ENCODE results near the gene GPBAR1. TPM values are rescaled to one million over a fixed set of nuclear protein-coding genes. Genes with fewer than 3 reads are reported as not detected.
"Not testable (repeated sequence)": the region's sequence is repeated elsewhere in the genome, so short reads cannot be mapped to it uniquely, and the experiment has no call there.

The GPBAR1 gene
- total RNA-seq, 1 donor from 2014 or later, result 0.41 TPM

- peaks cover 30% of the 10 kb centered on the region for H3K4me1 Mint-ChIP-seq (ENCODE audit: low read depth)
- H3K27ac Mint-ChIP-seq, result no peak overlapping the region
- no peaks in the 10 kb centered on the region for H3K27me3 Mint-ChIP-seq (ENCODE audit: low read depth)
- DNase-seq (ENCODE audit: low spot score), result no peak
- H3K4me3 Mint-ChIP-seq (ENCODE audit: low read depth), result no peak overlapping the region
- intact Hi-C loops (cut with micrococcal nuclease), result no loop called here
- H3K36me3 Mint-ChIP-seq (ENCODE audit: low read depth), result peaks cover 4% of the 10 kb centered on the region
- no peaks in the 10 kb centered on the region for H3K9me3 Mint-ChIP-seq
Measured at GRCh38 chr2:218295029-218295428, 34.2 kb downstream of the GPBAR1 start.

- DNase-seq (ENCODE audit: low spot score), result no peak
- intact Hi-C loops (cut with micrococcal nuclease), result no loop called here
- Mint-ChIP-seq H3K27me3 (ENCODE audit: low read depth) (no peaks in the 10 kb centered on the region), H3K36me3 (ENCODE audit: low read depth) (no peaks in the 10 kb centered on the region), H3K4me3 (ENCODE audit: low read depth) (no peak overlapping the region), H3K4me1 (ENCODE audit: low read depth) (peaks cover 20% of the 10 kb centered on the region), H3K27ac (no peak overlapping the region), H3K9me3 (no peaks in the 10 kb centered on the region)
Measured at GRCh38 chr2:218296200-218296599, 35.4 kb downstream of the GPBAR1 start.

- Mint-ChIP-seq H3K27ac (no peak overlapping the region), H3K4me3 (ENCODE audit: low read depth) (no peak overlapping the region), H3K4me1 (ENCODE audit: low read depth) (peaks cover 21% of the 10 kb centered on the region), H3K27me3 (ENCODE audit: low read depth) (no peaks in the 10 kb centered on the region), H3K36me3 (ENCODE audit: low read depth) (no peaks in the 10 kb centered on the region), H3K9me3 (no peaks in the 10 kb centered on the region)
- intact Hi-C loops (cut with micrococcal nuclease), result no loop called here
- no peak for DNase-seq (ENCODE audit: low spot score)
Measured at GRCh38 chr2:218296847-218297246, 36.0 kb downstream of the GPBAR1 start.

GRCh38 chr2:218298314-218298875 is 37.6 kb downstream of the GPBAR1 start:
- Mint-ChIP-seq H3K27me3 (ENCODE audit: low read depth) (no peaks in the 10 kb centered on the region), H3K36me3 (ENCODE audit: low read depth) (no peaks in the 10 kb centered on the region), H3K9me3 (no peaks in the 10 kb centered on the region), H3K4me1 (ENCODE audit: low read depth) (peaks cover 15% of the 10 kb centered on the region), H3K4me3 (ENCODE audit: low read depth) (no peak overlapping the region), H3K27ac (no peak overlapping the region)
- intact Hi-C loops (cut with micrococcal nuclease), result no loop called here
- DNase-seq (ENCODE audit: low spot score), result no peak

GRCh38 chr2:218300141-218300540 is 39.3 kb downstream of the GPBAR1 start:
- Mint-ChIP-seq H3K4me3 (ENCODE audit: low read depth) (no peak overlapping the region), H3K36me3 (ENCODE audit: low read depth) (no peaks in the 10 kb centered on the region), H3K27ac (no peak overlapping the region), H3K27me3 (ENCODE audit: low read depth) (no peaks in the 10 kb centered on the region), H3K9me3 (no peaks in the 10 kb centered on the region), H3K4me1 (ENCODE audit: low read depth) (peaks cover 8% of the 10 kb centered on the region)
- DNase-seq (ENCODE audit: low spot score), result no peak
- intact Hi-C loops (cut with micrococcal nuclease), result no loop called here

GRCh38 chr2:218301176-218301819 is 40.5 kb downstream of the GPBAR1 start:
- H3K36me3 Mint-ChIP-seq (ENCODE audit: low read depth), result no peaks in the 10 kb centered on the region
- peaks cover 5% of the 10 kb centered on the region for H3K4me1 Mint-ChIP-seq (ENCODE audit: low read depth)
- H3K27ac Mint-ChIP-seq, result peak overlapping the region; percentile 33
- H3K27me3 Mint-ChIP-seq (ENCODE audit: low read depth), result no peaks in the 10 kb centered on the region
- H3K9me3 Mint-ChIP-seq, result no peaks in the 10 kb centered on the region
- peak; percentile 80 for DNase-seq (ENCODE audit: low spot score)
- H3K4me3 Mint-ChIP-seq (ENCODE audit: low read depth), result no peak overlapping the region
- intact Hi-C loops (cut with micrococcal nuclease), result loop anchor here (1.0 kb wide), 4 partner anchors 11 to 347 kb away; partner anchors contain the start of gene CATIP

GRCh38 chr2:218305383-218305782 is 44.6 kb downstream of the GPBAR1 start:
- Mint-ChIP-seq H3K36me3 (ENCODE audit: low read depth) (no peaks in the 10 kb centered on the region), H3K4me1 (ENCODE audit: low read depth) (peaks cover 8% of the 10 kb centered on the region), H3K9me3 (no peaks in the 10 kb centered on the region), H3K27me3 (ENCODE audit: low read depth) (peaks cover 2% of the 10 kb centered on the region), H3K4me3 (ENCODE audit: low read depth) (no peak overlapping the region), H3K27ac (no peak overlapping the region)
- intact Hi-C loops (cut with micrococcal nuclease), result no loop called here
- no peak for DNase-seq (ENCODE audit: low spot score)

- intact Hi-C loops (cut with micrococcal nuclease), result no loop called here
- Mint-ChIP-seq H3K27me3 (ENCODE audit: low read depth) (peaks cover 2% of the 10 kb centered on the region), H3K27ac (no peak overlapping the region), H3K4me3 (ENCODE audit: low read depth) (no peak overlapping the region), H3K4me1 (ENCODE audit: low read depth) (peaks cover 5% of the 10 kb centered on the region), H3K36me3 (ENCODE audit: low read depth) (no peaks in the 10 kb centered on the region), H3K9me3 (no peaks in the 10 kb centered on the region)
- DNase-seq (ENCODE audit: low spot score), result no peak
Measured at GRCh38 chr2:218306184-218306920, 45.5 kb downstream of the GPBAR1 start.

- H3K27ac Mint-ChIP-seq, result no peak overlapping the region
- no peaks in the 10 kb centered on the region for H3K9me3 Mint-ChIP-seq
- intact Hi-C loops (cut with micrococcal nuclease), result no loop called here
- peaks cover 3% of the 10 kb centered on the region for H3K4me1 Mint-ChIP-seq (ENCODE audit: low read depth)
- DNase-seq (ENCODE audit: low spot score), result no peak
- no peaks in the 10 kb centered on the region for H3K36me3 Mint-ChIP-seq (ENCODE audit: low read depth)
- no peak overlapping the region for H3K4me3 Mint-ChIP-seq (ENCODE audit: low read depth)
- peaks cover 2% of the 10 kb centered on the region for H3K27me3 Mint-ChIP-seq (ENCODE audit: low read depth)
Measured at GRCh38 chr2:218307415-218308090, 46.7 kb downstream of the GPBAR1 start.

- DNase-seq (ENCODE audit: low spot score), result no peak
- peaks cover 2% of the 10 kb centered on the region for H3K27me3 Mint-ChIP-seq (ENCODE audit: low read depth)
- intact Hi-C loops (cut with micrococcal nuclease), result no loop called here
- peaks cover 8% of the 10 kb centered on the region for H3K4me1 Mint-ChIP-seq (ENCODE audit: low read depth)
- no peaks in the 10 kb centered on the region for H3K36me3 Mint-ChIP-seq (ENCODE audit: low read depth)
- no peak overlapping the region for H3K27ac Mint-ChIP-seq
- no peaks in the 10 kb centered on the region for H3K9me3 Mint-ChIP-seq
- H3K4me3 Mint-ChIP-seq (ENCODE audit: low read depth), result no peak overlapping the region
Measured at GRCh38 chr2:218310853-218311540, 50.2 kb downstream of the GPBAR1 start.

GRCh38 chr2:218311541-218312266 is 50.9 kb downstream of the GPBAR1 start:
- H3K4me3 Mint-ChIP-seq (ENCODE audit: low read depth); H3K9me3 Mint-ChIP-seq; intact Hi-C loops (cut with micrococcal nuclease); DNase-seq (ENCODE audit: low spot score); H3K36me3 Mint-ChIP-seq (ENCODE audit: low read depth); H3K27me3 Mint-ChIP-seq (ENCODE audit: low read depth); H3K27ac Mint-ChIP-seq: not testable (repeated sequence)
- peaks cover 13% of the 10 kb centered on the region for H3K4me1 Mint-ChIP-seq (ENCODE audit: low read depth)

GRCh38 chr2:218312267-218312756 is 51.5 kb downstream of the GPBAR1 start:
- Mint-ChIP-seq H3K9me3 (no peaks in the 10 kb centered on the region), H3K36me3 (ENCODE audit: low read depth) (no peaks in the 10 kb centered on the region), H3K27me3 (ENCODE audit: low read depth) (peaks cover 2% of the 10 kb centered on the region), H3K27ac (no peak overlapping the region), H3K4me1 (ENCODE audit: low read depth) (peaks cover 18% of the 10 kb centered on the region), H3K4me3 (ENCODE audit: low read depth) (no peak overlapping the region)
- intact Hi-C loops (cut with micrococcal nuclease), result no loop called here
- no peak for DNase-seq (ENCODE audit: low spot score)

Data from activated T-helper 2 cell treated with anti-CD3 and anti-CD28 coated beads, Interferon-gamma antibody, Interleukin-2, Interleukin-4, amounts not matched to agents 10 μg/mL and 5 μg/mL and 100 μg/mL, durations not matched to agents 14 hours and 24 hours and 36 hours (primary cell).